WTC11 (cell line): Measurements from ENCODE around the gene NTRK3.

Experiments
- E2F4 ChIP-seq: sonication (generic); formaldehyde crosslinking; IDR thresholded peaks from 2 replicates; pipeline ENCODE4 v1.8.1; 2022; ENCODE audit warnings: low read depth, mild to moderate bottlenecking, moderate library complexity, missing genetic modification reagents, borderline replicate concordance
- FOXP4 ChIP-seq: sonication (generic); formaldehyde crosslinking; IDR thresholded peaks from 2 replicates; pipeline ENCODE4 v1.8.0; 2022; ENCODE audit warnings: mild to moderate bottlenecking, missing genetic modification reagents
- IRF1 ChIP-seq: sonication (generic); formaldehyde crosslinking; IDR thresholded peaks from 2 replicates; pipeline ENCODE4 v1.8.0; 2023; ENCODE audit warnings: missing genetic modification reagents
- MAX ChIP-seq: sonication (generic); formaldehyde crosslinking; IDR thresholded peaks from 2 replicates; pipeline ENCODE4 v1.8.0; 2022; ENCODE audit warnings: mild to moderate bottlenecking, missing genetic modification reagents
- MLX ChIP-seq: sonication (generic); formaldehyde crosslinking; IDR thresholded peaks from 2 replicates; pipeline ENCODE4 v1.8.1; 2023; ENCODE audit warnings: mild to moderate bottlenecking, missing genetic modification reagents, moderate library complexity
- NFYB ChIP-seq: sonication (generic); formaldehyde crosslinking; conservative IDR thresholded peaks from 2 replicates; pipeline ENCODE4 v1.8.0; 2022; ENCODE audit warnings: low read depth, missing genetic modification reagents
- NR1H2 ChIP-seq: sonication (generic); formaldehyde crosslinking; IDR thresholded peaks from 2 replicates; pipeline ENCODE4 v1.9.0; 2021; ENCODE audit warnings: mild to moderate bottlenecking, moderate library complexity, missing genetic modification reagents
- OVOL2 ChIP-seq: fragments of 250-450 bp; sonication (Bioruptor Pico); IDR thresholded peaks from 2 replicates; pipeline ENCODE4 v1.9.0; 2021; ENCODE audit warnings: mild to moderate bottlenecking, borderline replicate concordance
- ZNF232 ChIP-seq: sonication (generic); formaldehyde crosslinking; IDR thresholded peaks from 2 replicates; pipeline ENCODE4 v1.8.0; 2022; ENCODE audit warnings: mild to moderate bottlenecking, missing genetic modification reagents
- TF ChIP-seq, protein P1 (sequence below): fragments of 200-600 bp; IDR thresholded peaks from 2 replicates; pipeline ENCODE4 v1.8.0; 2022; ENCODE audit warnings: antibody characterized with exemption

- no peak for TF ChIP-seq IRF1 (CRISPR knock-in tag)
- TF ChIP-seq MAX (CRISPR knock-in tag), result no peak
- no peak for TF ChIP-seq NR1H2 (CRISPR knock-in tag)
- TF ChIP-seq MLX (CRISPR knock-in tag), result no peak
- TF ChIP-seq, protein P1, sequence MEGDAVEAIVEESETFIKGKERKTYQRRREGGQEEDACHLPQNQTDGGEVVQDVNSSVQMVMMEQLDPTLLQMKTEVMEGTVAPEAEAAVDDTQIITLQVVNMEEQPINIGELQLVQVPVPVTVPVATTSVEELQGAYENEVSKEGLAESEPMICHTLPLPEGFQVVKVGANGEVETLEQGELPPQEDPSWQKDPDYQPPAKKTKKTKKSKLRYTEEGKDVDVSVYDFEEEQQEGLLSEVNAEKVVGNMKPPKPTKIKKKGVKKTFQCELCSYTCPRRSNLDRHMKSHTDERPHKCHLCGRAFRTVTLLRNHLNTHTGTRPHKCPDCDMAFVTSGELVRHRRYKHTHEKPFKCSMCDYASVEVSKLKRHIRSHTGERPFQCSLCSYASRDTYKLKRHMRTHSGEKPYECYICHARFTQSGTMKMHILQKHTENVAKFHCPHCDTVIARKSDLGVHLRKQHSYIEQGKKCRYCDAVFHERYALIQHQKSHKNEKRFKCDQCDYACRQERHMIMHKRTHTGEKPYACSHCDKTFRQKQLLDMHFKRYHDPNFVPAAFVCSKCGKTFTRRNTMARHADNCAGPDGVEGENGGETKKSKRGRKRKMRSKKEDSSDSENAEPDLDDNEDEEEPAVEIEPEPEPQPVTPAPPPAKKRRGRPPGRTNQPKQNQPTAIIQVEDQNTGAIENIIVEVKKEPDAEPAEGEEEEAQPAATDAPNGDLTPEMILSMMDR, result no peak
- TF ChIP-seq ZNF232, result no peak
- TF ChIP-seq OVOL2 (CRISPR knock-in tag), result no peak
- no peak for TF ChIP-seq FOXP4
- TF ChIP-seq NFYB (CRISPR knock-in tag), result no peak
- TF ChIP-seq E2F4 (CRISPR knock-in tag), result no peak
These were observed 381.4 kb downstream of the NTRK3 start for GRCh38 chr15:87874896-87875711.
